Activated naive CD8-positive, alpha-beta T cell (primary cell): ENCODE data around the gene DACT3.

Experiments
- H3K27ac Mint-ChIP-seq: one replicate; pipeline ENCODE4 v1.8.0; 2021; ENCODE audit warnings: mixed read lengths
- H3K27me3 Mint-ChIP-seq: one replicate; pipeline ENCODE4 v1.8.0; 2021; ENCODE audit warnings: mixed read lengths
- H3K36me3 Mint-ChIP-seq: one replicate; pipeline ENCODE4 v1.8.0; 2021; ENCODE audit warnings: mixed read lengths
- H3K4me1 Mint-ChIP-seq: one replicate; pipeline ENCODE4 v1.8.0; 2021; ENCODE audit warnings: low read depth, mixed read lengths
- H3K4me3 Mint-ChIP-seq: one replicate; pipeline ENCODE4 v1.8.0; 2021; ENCODE audit warnings: mild to moderate bottlenecking, mixed read lengths
- H3K9me3 Mint-ChIP-seq: one replicate; pipeline ENCODE4 v1.8.0; 2021; ENCODE audit warnings: low read depth, mixed read lengths

Gene DACT3

GRCh38 chr19:46687438-46688145 is 26.6 kb upstream of the DACT3 start:
- Mint-ChIP-seq H3K27ac (peak overlapping the region; percentile 34), H3K27me3 (no peaks in the 10 kb centered on the region), H3K4me3 (no peak overlapping the region), H3K9me3 (no peaks in the 10 kb centered on the region), H3K4me1 (no peaks in the 10 kb centered on the region), H3K36me3 (peaks cover 3% of the 10 kb centered on the region)

GRCh38 chr19:46685189-46685588 is 24.2 kb upstream of the DACT3 start:
- no peaks in the 10 kb centered on the region for H3K27me3 Mint-ChIP-seq
- no peaks in the 10 kb centered on the region for H3K4me1 Mint-ChIP-seq
- no peak overlapping the region for H3K4me3 Mint-ChIP-seq
- H3K27ac Mint-ChIP-seq: peak overlapping the region; percentile 72
- H3K9me3 Mint-ChIP-seq: no peaks in the 10 kb centered on the region
- no peaks in the 10 kb centered on the region for H3K36me3 Mint-ChIP-seq

DNA sequence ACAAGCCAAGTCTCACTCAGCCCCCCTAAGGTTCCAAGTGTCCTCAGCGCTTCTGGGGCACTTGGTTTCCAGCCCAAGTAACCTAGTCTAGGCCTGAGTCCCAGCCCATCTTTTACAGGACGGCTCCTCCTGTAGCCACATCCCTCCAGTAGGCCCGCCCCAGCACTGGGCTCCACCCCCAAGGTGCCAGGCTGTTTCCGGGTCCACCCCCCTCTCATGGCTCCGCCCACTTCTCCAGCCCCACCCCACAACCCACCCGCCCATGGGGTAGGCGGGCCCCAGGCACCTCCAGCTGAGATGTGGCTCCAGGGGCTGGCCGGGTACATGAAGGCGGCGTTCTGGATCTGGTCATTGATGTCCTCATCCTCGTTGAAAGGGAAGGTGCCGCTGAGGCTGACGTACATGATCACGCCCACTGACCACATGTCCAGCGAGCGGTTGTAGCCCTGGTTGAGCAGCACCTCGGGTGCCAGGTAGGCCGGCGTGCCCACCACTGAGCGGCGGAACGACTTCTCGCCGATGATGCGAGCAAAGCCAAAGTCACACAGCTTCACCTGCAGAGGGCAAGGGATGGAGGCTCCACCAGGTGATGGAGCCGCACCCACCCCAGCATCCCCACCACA is 17.2 kb upstream of the DACT3 start:
- Mint-ChIP-seq H3K4me1 (peaks cover 2% of the 10 kb centered on the region), H3K4me3 (no peak overlapping the region), H3K27me3 (no peaks in the 10 kb centered on the region), H3K27ac (peak overlapping the region; percentile 22), H3K9me3 (no peaks in the 10 kb centered on the region), H3K36me3 (peaks cover 3% of the 10 kb centered on the region)

GRCh38 chr19:46674416-46675178 is 13.6 kb upstream of the DACT3 start:
- Mint-ChIP-seq H3K9me3 (no peaks in the 10 kb centered on the region), H3K4me3 (no peak overlapping the region), H3K27ac (no peak overlapping the region), H3K27me3 (no peaks in the 10 kb centered on the region), H3K4me1 (no peaks in the 10 kb centered on the region), H3K36me3 (peaks cover 11% of the 10 kb centered on the region)

DNA sequence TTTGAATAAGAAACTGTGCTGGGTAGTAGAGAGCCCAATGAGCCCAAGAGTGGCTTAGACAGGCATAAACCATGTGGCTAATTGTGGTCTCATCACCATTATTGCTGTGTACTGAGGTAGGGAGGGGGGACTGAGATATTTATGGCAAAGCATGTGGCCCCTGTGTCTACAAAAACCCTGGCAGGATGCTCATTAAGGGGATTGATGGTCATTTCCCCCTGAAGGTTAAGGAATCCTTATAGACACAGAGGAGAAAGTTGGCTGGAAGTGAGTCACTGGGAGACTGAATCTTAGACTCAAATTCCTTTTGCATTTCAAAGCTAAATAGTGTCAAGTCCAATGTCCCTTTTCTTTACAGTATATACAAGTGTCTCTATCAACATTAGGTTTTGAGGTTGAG is 9.8 kb upstream of the DACT3 start:
- Mint-ChIP-seq H3K27me3 (no peaks in the 10 kb centered on the region), H3K4me1 (no peaks in the 10 kb centered on the region), H3K9me3 (no peaks in the 10 kb centered on the region), H3K27ac (no peak overlapping the region), H3K4me3 (no peak overlapping the region), H3K36me3 (peaks cover 11% of the 10 kb centered on the region)

DNA sequence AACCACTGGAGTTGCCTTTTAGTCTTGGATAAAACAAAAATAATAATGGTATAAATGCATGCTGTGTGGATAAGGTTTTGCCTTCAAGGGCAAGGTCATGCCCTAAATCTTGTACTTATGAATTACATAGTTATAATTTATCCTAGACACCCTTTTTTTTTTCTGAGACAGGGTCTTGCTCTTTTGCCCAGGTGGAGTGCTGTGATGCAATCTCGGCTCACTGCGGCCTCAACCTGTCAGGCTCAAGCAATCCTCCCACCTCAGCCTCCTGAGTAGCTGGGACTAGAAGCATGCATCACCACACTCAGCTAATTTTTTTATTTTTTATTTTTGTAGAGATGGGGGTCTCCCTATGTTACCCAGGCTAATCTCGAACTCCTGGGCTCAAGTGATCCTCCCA is 7.7 kb upstream of the DACT3 start:
- peaks cover 9% of the 10 kb centered on the region for H3K36me3 Mint-ChIP-seq
- no peak overlapping the region for H3K4me3 Mint-ChIP-seq
- H3K4me1 Mint-ChIP-seq: no peaks in the 10 kb centered on the region
- no peaks in the 10 kb centered on the region for H3K27me3 Mint-ChIP-seq
- H3K27ac Mint-ChIP-seq: no peak overlapping the region
- no peaks in the 10 kb centered on the region for H3K9me3 Mint-ChIP-seq

- no peaks in the 10 kb centered on the region for H3K27me3 Mint-ChIP-seq
- H3K27ac Mint-ChIP-seq: no peak overlapping the region
- no peaks in the 10 kb centered on the region for H3K9me3 Mint-ChIP-seq
- no peaks in the 10 kb centered on the region for H3K36me3 Mint-ChIP-seq
- H3K4me3 Mint-ChIP-seq: no peak overlapping the region
- peaks cover 16% of the 10 kb centered on the region for H3K4me1 Mint-ChIP-seq
Observed at GRCh38 chr19:46665072-46665471, 4.1 kb upstream of the DACT3 start.

- Mint-ChIP-seq H3K9me3 (no peaks in the 10 kb centered on the region), H3K27ac (peak overlapping the region; percentile 83)
Observed at GRCh38 chr19:46661735-46662592, 982 bp upstream of the DACT3 start.

DNA sequence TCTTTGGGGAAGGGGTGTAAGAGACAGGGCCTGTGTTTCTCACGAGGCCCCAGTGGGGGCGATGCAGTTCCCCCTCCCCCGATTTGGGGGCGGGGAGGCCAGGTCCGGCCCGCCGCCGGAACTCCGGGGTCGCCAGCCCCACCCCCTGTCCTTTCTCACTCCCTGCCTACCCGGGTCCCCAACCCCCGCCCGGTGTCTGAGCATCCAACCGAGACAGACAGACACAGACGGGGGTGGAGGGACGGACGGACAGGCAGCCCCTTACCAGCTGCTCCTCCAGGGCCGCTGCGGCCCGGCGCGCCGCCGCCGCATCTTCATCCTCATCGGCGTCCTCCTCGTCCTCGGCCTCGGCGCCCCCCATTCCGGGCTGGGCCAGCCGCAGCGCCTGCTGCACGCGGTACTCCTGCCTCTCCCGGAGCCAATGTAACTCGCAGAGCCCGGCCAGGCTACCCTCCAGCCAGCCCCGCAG is 397 bp downstream of the DACT3 start:
- Mint-ChIP-seq H3K27ac (no peak overlapping the region), H3K27me3 (peaks cover 12% of the 10 kb centered on the region), H3K4me3 (peak overlapping the region; percentile 83), H3K9me3 (no peaks in the 10 kb centered on the region), H3K4me1 (peaks cover 21% of the 10 kb centered on the region), H3K36me3 (peaks cover 4% of the 10 kb centered on the region)

More at GRCh38 chr19:46661735-46662592, 982 bp upstream of the DACT3 start:
- peak overlapping the region; percentile 83 for H3K4me3 Mint-ChIP-seq
- H3K36me3 Mint-ChIP-seq: peaks cover 1% of the 10 kb centered on the region
- H3K27me3 Mint-ChIP-seq: peaks cover 8% of the 10 kb centered on the region
- peaks cover 21% of the 10 kb centered on the region for H3K4me1 Mint-ChIP-seq

- Mint-ChIP-seq H3K27me3 (peaks cover 12% of the 10 kb centered on the region), H3K36me3 (peaks cover 4% of the 10 kb centered on the region), H3K4me3 (peak overlapping the region; percentile 76), H3K9me3 (no peaks in the 10 kb centered on the region), H3K4me1 (peaks cover 21% of the 10 kb centered on the region), H3K27ac (peak overlapping the region; percentile 1)
Observed at GRCh38 chr19:46660008-46660517, 919 bp downstream of the DACT3 start.

DNA sequence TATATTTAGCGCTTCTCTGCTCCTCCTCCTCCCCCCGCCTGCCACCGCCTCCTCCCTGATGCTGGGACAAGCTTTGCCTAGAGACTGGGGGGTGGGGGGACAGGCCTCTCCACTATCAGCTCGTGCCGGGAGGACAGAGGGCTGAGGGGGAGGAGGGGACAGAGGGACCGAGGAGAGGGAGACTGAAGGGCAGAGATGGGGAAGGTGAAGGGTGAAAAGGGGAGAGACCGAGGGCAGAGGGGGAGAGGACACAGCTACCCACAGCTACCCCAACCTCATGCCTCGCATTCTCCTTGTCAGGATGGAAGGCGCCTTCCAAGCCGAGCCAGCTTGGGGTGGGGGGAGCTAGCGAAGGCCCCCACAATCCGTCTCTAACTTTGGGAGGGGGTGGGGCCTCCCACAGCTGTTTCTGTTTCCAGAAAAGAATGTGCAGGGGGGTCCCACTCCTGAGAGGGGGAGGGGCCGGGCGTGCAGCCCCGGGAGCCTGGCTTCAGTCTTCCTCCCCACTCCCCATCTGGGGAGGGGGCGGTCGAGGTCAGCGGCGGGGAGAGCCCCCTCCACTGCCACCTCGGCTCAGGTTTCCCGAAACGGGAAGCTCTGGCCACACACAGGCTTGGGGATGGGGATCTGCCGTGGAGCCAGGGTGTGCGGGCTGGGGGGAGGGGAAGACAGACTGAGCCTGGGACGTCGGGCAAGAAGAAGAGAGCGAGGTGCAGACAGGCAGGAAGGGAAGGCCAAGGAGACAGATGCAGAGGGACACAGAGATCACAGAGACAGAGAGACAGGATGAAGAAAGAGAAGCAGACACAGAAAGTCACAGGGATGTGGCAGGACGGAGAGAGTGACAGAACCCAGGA is 1.6 kb downstream of the DACT3 start:
- peak overlapping the region; percentile 1 for H3K27ac Mint-ChIP-seq
- peaks cover 16% of the 10 kb centered on the region for H3K27me3 Mint-ChIP-seq
- peak overlapping the region; percentile 76 for H3K4me3 Mint-ChIP-seq
- H3K9me3 Mint-ChIP-seq: no peaks in the 10 kb centered on the region
- peaks cover 21% of the 10 kb centered on the region for H3K4me1 Mint-ChIP-seq
- H3K36me3 Mint-ChIP-seq: peaks cover 6% of the 10 kb centered on the region

DNA sequence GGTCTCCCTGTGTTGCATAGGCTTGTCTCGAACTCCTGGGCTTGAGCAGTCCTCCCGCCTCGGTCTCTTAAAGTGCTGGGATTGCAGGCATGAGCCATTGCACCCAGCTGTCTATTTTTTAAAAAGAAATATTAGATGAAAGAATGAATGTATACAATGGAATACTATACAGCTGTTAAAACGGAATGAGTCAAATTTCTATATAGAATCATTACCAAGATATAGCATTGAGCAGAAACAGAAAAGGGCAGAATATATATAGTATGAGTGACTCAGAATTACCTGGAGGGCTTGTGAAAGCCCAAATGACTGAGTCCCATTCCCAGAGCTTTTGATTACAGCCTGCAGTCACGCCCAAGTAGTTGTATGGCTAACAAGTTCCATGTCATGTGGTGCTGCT is 4.4 kb downstream of the DACT3 start:
- Mint-ChIP-seq H3K36me3 (peaks cover 6% of the 10 kb centered on the region), H3K4me3 (no peak overlapping the region), H3K4me1 (peaks cover 13% of the 10 kb centered on the region), H3K27ac (no peak overlapping the region), H3K27me3 (peaks cover 19% of the 10 kb centered on the region), H3K9me3 (no peaks in the 10 kb centered on the region)

DNA sequence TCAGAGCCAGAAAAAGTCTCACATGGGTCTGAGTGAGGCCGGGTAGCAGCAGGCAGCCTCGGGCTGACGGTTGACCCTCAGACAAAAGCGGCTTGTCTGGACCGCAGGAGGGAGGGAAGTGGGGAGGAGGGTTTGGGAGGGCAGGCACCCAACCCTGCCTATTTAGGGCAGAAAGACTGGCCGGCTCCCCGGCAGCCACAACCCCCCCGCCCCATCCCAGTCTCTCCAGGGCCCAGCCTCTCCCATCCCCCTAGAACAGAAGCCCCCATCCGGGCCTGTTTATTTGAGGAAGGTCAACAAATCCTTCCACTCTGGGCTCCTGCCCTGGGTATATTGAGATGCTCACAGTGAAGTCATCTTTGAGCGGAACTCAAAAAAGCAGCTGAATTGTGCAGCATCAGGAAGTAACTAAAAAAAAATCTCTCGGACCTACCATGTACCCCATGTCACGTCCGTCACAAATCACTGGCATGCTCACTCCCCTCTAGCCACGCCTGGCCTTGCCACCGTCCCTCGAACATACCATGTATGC is 6.3 kb downstream of the DACT3 start:
- Mint-ChIP-seq H3K4me1 (peaks cover 5% of the 10 kb centered on the region), H3K27ac (no peak overlapping the region), H3K4me3 (no peak overlapping the region), H3K9me3 (no peaks in the 10 kb centered on the region), H3K27me3 (peaks cover 25% of the 10 kb centered on the region), H3K36me3 (peaks cover 6% of the 10 kb centered on the region)
